Measurements from ENCODE around the gene ELAC1. TPM values are rescaled to one million over a fixed set of nuclear protein-coding genes. Genes with fewer than 3 reads are reported as not detected.
"Not testable (repeated sequence)": the region's sequence is repeated elsewhere in the genome, so short reads cannot be mapped to it uniquely, and the experiment has no call there.

Gene ELAC1
- total and polyA plus RNA-seq, 3 donors from 2014 or later = 12.0 to 16.9 (median 13.4) TPM

- intact Hi-C loops (cut with DNase I; ENCODE audit: low total_unique reads) = no loop called here
- H3K36me3 ChIP-seq (ENCODE audit: low read depth, missing control alignments) = no peaks in the 10 kb centered on the region
- no peaks in the 10 kb centered on the region for H3K4me1 ChIP-seq
- no peak overlapping the region for H3K27ac ChIP-seq
- no peaks in the 10 kb centered on the region for H3K9me3 ChIP-seq
- TF ChIP-seq CTCF (IDR thresholded peaks at IDR 0.05) = no peak
- no peak for TF ChIP-seq POLR2A (IDR thresholded peaks at IDR 0.05)
- 91 to 93% methylated on average over 3 of the region's 3 CpGs for WGBS, 2 donors
- H3K27me3 ChIP-seq = no peaks in the 10 kb centered on the region
- H3K4me3 ChIP-seq = no peak overlapping the region
- no peak for DNase-seq
These were observed 21.9 kb downstream of the ELAC1 start for GRCh38 chr18:50989711-50990110.

GRCh38 chr18:50992351-50992762, 24.5 kb downstream of the ELAC1 start:
- no peaks in the 10 kb centered on the region for H3K36me3 ChIP-seq (ENCODE audit: low read depth, missing control alignments)
- WGBS, 2 donors = 58 to 66% methylated on average over 3 of the region's 3 CpGs
- DNase-seq = no peak
- no peaks in the 10 kb centered on the region for H3K9me3 ChIP-seq
- H3K27me3 ChIP-seq = no peaks in the 10 kb centered on the region
- no peak overlapping the region for H3K27ac ChIP-seq
- no peaks in the 10 kb centered on the region for H3K4me1 ChIP-seq
- TF ChIP-seq POLR2A (IDR thresholded peaks at IDR 0.05) (no peak), CTCF (IDR thresholded peaks at IDR 0.05) (no peak)
- no peak overlapping the region for H3K4me3 ChIP-seq
- intact Hi-C loops (cut with DNase I; ENCODE audit: low total_unique reads) = no loop called here

GRCh38 chr18:50994031-50994430, 26.2 kb downstream of the ELAC1 start:
- Histone ChIP-seq H3K4me1 (no peaks in the 10 kb centered on the region), H3K27ac (no peak overlapping the region), H3K27me3 (no peaks in the 10 kb centered on the region), H3K9me3 (no peaks in the 10 kb centered on the region), H3K4me3 (no peak overlapping the region), H3K36me3 (ENCODE audit: low read depth, missing control alignments) (no peaks in the 10 kb centered on the region)
- WGBS, 2 donors = 77 to 87% methylated on average over 2 of the region's 2 CpGs
- no peak for DNase-seq
- intact Hi-C loops (cut with DNase I; ENCODE audit: low total_unique reads) = no loop called here
- no peak for TF ChIP-seq POLR2A (IDR thresholded peaks at IDR 0.05)
- TF ChIP-seq CTCF (IDR thresholded peaks at IDR 0.05) = no peak

- H3K36me3 ChIP-seq (ENCODE audit: low read depth, missing control alignments); H3K27me3 ChIP-seq; intact Hi-C loops (cut with DNase I; ENCODE audit: low total_unique reads); H3K4me1 ChIP-seq; H3K27ac ChIP-seq; DNase-seq; H3K4me3 ChIP-seq; H3K9me3 ChIP-seq: not testable (repeated sequence)
- WGBS, 2 donors = 93 to 94% methylated on average over 2 of the region's 2 CpGs
These were observed 35.3 kb downstream of the ELAC1 start for GRCh38 chr18:51003174-51003573.

- H3K4me1 ChIP-seq = no peaks in the 10 kb centered on the region
- no peak for TF ChIP-seq CTCF (IDR thresholded peaks at IDR 0.05)
- no peaks in the 10 kb centered on the region for H3K27me3 ChIP-seq
- intact Hi-C loops (cut with DNase I; ENCODE audit: low total_unique reads) = no loop called here
- no peak for DNase-seq
- no peaks in the 10 kb centered on the region for H3K36me3 ChIP-seq (ENCODE audit: low read depth, missing control alignments)
- H3K4me3 ChIP-seq = no peak overlapping the region
- no peak overlapping the region for H3K27ac ChIP-seq
- 81 to 83% methylated on average over 5 of the region's 5 CpGs for WGBS, 2 donors
- H3K9me3 ChIP-seq = no peaks in the 10 kb centered on the region
These were observed 38.4 kb downstream of the ELAC1 start for GRCh38 chr18:51006061-51006818.

Measured in testis (tissue), 3 donors.